GM12873 (cell line): ENCODE data around the gene CYB5R3.

Source experiments
- TF ChIP-seq, protein P1 (sequence below): IDR thresholded peaks from 2 replicates; pipeline ENCODE4 v1.5.1; 2012; ENCODE audit warnings: low read depth, mild to moderate bottlenecking, moderate library complexity, low read length, control low read depth; ENCODE audit not compliant: insufficient read depth; ENCODE audit errors: missing control alignments

The CYB5R3 gene

GRCh38 chr22:42654436-42655073 is 5.4 kb upstream of the CYB5R3 start:
- TF ChIP-seq, protein P1, sequence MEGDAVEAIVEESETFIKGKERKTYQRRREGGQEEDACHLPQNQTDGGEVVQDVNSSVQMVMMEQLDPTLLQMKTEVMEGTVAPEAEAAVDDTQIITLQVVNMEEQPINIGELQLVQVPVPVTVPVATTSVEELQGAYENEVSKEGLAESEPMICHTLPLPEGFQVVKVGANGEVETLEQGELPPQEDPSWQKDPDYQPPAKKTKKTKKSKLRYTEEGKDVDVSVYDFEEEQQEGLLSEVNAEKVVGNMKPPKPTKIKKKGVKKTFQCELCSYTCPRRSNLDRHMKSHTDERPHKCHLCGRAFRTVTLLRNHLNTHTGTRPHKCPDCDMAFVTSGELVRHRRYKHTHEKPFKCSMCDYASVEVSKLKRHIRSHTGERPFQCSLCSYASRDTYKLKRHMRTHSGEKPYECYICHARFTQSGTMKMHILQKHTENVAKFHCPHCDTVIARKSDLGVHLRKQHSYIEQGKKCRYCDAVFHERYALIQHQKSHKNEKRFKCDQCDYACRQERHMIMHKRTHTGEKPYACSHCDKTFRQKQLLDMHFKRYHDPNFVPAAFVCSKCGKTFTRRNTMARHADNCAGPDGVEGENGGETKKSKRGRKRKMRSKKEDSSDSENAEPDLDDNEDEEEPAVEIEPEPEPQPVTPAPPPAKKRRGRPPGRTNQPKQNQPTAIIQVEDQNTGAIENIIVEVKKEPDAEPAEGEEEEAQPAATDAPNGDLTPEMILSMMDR: no peak

- TF ChIP-seq, protein P1: no peak
Measured at GRCh38 chr22:42653999-42654398, 4.8 kb upstream of the CYB5R3 start.

DNA sequence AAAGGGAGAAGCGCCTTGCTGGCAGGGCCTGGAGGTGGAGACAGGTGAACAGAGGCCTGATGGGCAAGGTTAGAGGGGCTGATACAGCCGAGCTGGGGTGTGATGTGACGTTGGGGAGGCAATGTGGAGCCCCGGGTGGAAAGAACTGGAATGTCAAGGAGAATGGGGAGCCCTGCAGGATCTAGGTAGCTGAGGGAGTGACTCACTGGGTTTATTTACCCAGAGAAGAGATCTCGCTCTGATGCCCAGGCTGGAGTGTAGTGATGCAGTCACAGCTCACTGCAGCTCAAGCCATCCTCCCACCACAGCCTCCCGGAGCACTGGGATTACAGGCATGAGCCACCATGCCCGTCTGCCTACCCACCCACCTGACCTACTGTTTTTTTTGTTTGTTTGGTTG is 1.9 kb upstream of the CYB5R3 start:
- TF ChIP-seq, protein P1: no peak

DNA sequence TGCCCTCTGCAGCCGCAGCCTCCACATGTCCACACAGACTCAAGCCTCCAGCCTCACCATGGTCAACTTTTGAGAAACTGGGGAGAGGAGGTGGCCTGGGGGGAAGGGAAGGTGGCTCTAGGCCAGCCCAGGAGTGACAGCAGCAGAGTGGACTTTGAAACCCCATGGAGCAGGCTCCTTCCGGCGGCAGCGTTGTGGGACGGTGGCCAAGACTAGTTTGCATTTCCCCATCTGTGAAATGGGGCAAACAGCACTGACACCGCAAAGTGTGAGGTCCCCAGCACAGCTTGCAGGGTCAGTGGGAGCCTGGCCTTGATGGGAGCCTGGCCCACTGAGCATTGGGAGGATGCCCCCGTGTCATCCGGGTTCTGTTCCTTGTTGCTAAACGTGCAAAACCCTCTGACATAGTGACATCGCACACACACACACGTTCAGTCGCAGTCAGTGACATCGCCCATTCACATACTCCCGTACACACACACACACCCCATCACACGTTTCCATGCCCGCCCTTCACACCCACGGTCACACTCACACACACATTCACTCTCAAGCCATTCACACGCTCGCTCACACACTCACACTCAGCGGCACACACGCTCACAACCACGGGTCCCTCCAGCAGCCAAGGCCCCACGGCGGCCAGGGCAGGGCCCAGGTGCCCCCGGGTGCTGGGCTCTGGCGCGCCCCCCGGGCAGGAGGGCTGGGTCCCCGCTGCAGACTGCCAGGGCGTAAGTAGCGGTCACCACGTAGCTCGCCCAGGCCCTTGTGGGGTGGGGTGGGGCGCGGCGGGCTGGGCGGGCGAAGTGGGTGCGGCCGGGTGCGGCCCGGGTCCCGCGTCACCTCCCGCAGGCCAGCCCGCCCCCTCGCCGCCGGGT is 585 bp downstream of the CYB5R3 start:
- TF ChIP-seq, protein P1: no peak

- TF ChIP-seq, protein P1: no peak
Measured at GRCh38 chr22:42648017-42648367, 1.2 kb downstream of the CYB5R3 start.

DNA sequence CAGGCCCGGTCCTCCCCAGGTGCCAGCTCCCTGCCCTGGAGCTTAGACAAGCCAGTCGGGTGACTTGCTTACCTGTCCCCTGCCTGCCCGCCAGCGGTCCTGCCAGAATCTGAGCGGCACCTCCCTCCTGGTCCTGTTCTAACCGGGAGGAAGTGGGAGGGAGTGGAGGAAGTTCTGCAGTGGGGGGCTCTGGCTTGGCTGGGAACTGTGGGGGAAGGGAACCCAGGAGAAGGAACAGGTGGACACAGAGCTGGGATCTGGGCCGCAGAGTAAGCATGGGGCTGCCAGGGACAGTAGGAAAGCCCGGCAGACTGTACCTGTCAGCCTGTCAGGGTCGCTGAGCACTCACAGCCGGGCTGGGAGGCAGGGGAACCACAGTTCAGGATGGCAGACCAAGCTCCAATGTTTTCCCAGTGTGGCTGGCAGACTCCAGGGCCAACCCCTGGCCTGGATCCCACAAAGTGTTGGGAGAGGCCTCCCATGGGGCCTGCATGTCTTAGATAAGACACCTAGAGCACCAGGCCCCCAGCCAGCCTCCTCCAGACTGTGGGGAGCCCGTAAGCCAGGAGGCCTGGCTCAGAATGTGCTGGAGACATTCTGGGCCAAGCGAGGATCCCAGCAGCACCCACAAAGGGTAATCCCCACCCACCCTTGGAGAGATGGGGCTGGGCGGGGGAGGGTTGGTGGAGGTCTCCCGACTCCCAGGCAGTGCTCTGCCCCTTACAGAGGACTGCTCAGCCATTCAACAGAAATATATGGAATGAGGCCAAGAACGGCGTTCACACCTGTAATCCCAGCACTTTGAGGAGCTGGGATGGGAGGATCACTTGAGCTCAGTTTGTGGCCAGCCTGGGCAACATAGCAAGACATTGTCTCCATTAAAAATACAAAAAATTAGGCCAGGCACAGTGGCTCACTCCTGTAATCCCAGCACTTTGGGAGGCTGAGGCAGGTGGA is 2.3 kb downstream of the CYB5R3 start:
- TF ChIP-seq, protein P1: no peak

- TF ChIP-seq, protein P1: no peak
Measured at GRCh38 chr22:42645938-42646568, 3.1 kb downstream of the CYB5R3 start.
